HK-2 (cell line): ENCODE data around the gene MMP28.

ENCODE experiments used
- DNase-seq: peaks from one replicate; pipeline ENCODE4 v3.0.0-alpha.2; 2018; ENCODE audit not compliant: unreplicated experiment

Gene MMP28

GRCh38 chr17:35743626-35744328 lies 51.7 kb downstream of the MMP28 start:
- peak; percentile 51 for DNase-seq

- no peak for DNase-seq
These were observed 52.5 kb downstream of the MMP28 start for GRCh38 chr17:35742896-35743477.

GRCh38 chr17:35742496-35742895 lies 52.9 kb downstream of the MMP28 start:
- DNase-seq, result no peak

- DNase-seq, result no peak
These were observed 54.2 kb downstream of the MMP28 start for GRCh38 chr17:35740997-35741931.

GRCh38 chr17:35740216-35740615 lies 55.2 kb downstream of the MMP28 start:
- DNase-seq, result no peak

GRCh38 chr17:35738519-35739133 lies 56.8 kb downstream of the MMP28 start:
- DNase-seq, result no peak

- no peak for DNase-seq
These were observed 59.2 kb downstream of the MMP28 start for GRCh38 chr17:35736236-35736635.

GRCh38 chr17:35735036-35735805 lies 60.2 kb downstream of the MMP28 start:
- no peak for DNase-seq

- DNase-seq, result no peak
These were observed 61.0 kb downstream of the MMP28 start for GRCh38 chr17:35734396-35734795.

- no peak for DNase-seq
These were observed 62.1 kb downstream of the MMP28 start for GRCh38 chr17:35733366-35733765.

GRCh38 chr17:35732806-35733136 lies 62.7 kb downstream of the MMP28 start:
- DNase-seq, result no peak

- DNase-seq, result no peak
These were observed 63.3 kb downstream of the MMP28 start for GRCh38 chr17:35731917-35732805.

- DNase-seq, result peak; percentile 66
These were observed 64.1 kb downstream of the MMP28 start, which contains the start of gene RASL10B for GRCh38 chr17:35731239-35731916. TSS of gene RASL10B (plus strand) at chr17:35731639. CDS start at chr17:35735185, 3,546 bp downstream.

- no peak for DNase-seq
These were observed 64.9 kb downstream of the MMP28 start for GRCh38 chr17:35730400-35731005.

GRCh38 chr17:35729405-35729833 lies 66.0 kb downstream of the MMP28 start:
- no peak for DNase-seq

- no peak for DNase-seq
These were observed 66.9 kb downstream of the MMP28 start for GRCh38 chr17:35728551-35728950.

- no peak for DNase-seq
These were observed 67.8 kb downstream of the MMP28 start for GRCh38 chr17:35727635-35728034.

GRCh38 chr17:35726953-35727460 lies 68.4 kb downstream of the MMP28 start:
- no peak for DNase-seq
